ENCODE data around the gene CYREN.
"Not testable (repeated sequence)": the region's sequence is repeated elsewhere in the genome, so short reads cannot be mapped to it uniquely, and the experiment has no call there.

CYREN gene

DNA sequence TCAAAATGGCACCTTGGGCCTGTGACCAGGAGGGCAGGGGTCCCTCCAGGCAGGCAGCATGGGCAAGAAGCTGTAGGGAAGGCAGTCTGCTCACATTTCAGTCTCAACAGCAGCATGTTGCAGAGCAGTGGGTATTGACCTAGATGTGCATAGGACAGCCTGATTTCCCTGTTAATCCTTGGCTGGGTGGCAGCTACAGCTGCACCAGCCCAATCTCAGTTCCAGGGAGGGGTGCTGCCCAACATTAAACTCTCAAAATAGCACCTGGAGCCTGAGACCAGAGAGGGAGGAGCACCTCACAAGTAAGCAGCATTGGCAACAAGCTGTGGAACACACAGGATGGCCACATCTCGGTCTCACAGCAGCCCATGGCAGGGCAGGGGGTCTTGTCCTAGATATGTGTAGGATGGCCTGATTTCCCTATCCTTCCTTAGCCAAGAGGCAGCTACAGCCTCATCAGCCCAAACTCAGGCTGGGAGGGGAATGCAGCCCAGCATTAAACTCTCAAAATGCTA is 12.3 kb downstream of the CYREN start:
- DNase-seq = no peak

DNA sequence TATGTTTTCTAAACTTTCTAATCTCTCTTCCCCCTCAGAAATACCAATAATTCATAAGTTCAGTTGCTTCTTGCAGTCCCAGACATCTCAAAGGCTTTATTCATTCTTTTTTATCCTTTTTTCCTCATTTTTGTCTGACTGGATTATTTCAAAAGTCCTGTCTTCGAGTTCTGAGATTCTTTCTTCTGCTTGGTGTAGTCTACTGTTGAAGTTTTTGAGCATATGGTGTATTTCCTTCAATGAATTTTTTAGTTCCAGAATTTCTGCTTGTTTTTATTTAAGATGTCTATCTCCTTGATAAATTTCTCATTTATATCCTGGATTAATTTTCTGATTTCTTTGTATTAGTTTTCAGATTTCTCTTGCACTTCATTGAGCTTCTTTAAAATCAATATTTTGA is 14.2 kb downstream of the CYREN start:
- DNase-seq = no peak

DNA sequence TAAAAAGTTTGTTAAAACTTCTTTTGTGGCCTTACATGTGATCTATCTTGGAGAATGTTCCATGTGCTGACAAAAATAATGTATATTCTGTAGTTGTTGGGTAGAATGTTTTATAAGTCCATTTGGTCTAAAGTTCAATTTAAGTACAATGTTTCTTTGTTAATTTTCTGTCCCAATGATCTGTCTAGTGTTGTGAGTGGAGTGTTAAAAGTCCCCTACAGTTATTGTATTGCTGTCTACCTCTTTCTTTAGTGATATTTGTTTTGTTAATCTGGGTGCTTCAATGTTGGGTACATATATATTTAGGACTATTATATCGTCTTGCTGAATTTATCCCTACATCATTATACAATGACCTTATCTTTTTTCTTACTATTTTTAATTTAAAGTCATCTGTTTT is 15.8 kb downstream of the CYREN start:
- DNase-seq = no peak

DNA sequence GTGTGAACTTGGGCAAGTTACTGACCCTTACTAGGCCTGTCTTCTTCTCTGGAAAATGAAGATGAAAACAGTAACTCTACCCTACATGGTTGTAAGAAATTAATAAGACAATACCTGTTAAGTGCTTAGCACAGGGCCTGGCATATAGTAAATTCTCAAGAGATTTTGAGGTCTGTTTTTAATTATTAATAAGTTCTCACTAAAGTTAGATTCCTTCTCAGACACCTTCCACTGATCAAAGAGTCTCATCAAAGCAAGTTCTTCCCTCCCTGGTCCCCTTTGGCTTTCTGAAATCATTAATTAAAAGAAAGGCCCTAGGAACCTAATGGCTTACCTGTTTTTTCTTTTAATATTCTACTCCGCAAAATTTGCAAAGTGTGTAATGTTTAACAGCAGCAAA is 18.1 kb downstream of the CYREN start:
- no peak for DNase-seq

DNA sequence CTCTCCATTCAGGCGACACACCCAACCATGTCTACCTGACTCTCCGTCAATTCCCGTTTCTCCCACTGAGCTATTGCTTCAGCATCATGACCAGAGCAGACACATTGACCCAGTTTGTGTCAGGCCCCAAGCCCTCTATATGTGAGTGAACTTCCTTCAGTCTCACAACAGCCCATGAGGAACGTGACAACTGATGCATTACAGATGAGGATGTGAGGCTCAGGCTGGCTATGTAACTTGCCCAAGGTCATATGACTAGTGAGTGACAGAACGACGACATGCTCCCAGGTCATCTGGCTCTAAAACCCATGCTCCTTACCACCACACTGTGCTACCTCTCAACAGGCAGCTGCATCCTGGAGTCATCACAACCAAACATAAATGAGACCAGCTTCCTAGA is 19.0 kb downstream of the CYREN start:
- DNase-seq = no peak

DNA sequence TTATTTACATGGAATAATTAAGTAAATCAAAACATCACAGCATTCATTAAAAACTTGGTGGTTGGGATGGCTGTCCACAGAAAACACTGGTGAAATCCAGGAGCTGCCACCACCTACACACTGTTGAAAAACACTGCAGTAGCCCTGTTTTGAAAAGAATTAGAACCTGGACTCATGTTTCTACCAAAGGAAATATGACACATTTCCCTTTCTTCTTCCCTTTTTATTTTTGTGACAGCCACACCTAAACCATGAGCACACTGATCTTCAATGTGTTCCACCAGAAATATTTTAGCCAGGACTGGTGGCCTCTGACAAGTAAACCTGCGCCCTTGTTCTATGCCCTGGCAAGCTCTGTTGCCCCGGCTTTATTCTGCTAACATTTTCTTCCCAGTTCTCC is 19.4 kb downstream of the CYREN start:
- no peak for DNase-seq

DNA sequence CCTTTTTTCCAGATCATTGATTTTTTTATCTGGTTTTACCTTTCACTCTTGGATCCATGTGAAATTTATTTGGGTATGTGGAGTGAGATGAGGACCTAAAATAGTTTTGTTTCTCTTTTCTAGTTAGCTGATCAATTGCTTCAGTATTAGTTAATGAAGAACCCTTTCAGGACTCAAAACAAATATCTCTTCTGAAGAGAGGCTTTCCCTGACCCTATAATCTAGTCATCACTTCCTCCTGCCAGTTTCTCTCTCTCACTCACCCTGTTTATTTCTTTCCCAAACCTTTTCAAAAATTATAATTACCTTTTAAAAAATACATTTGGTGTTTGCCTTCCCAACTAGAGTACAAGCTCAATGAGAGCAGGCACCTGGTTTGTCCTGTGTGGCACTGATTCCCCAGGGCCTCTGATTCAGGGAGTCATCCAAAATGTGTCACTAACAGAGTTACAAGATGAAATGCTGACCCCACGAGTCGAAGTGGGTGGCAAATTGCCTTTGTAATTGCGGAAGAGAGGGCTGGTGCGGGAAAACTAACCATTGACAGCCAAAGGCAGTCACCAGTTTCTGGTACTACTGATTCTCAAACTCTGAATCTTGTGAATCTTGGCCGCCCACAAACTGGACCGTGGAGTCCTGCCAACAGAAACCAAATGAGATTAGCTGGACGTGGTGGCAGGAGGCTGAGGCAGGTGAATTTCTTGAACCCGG is 20.3 kb downstream of the CYREN start:
- no peak for DNase-seq

DNA sequence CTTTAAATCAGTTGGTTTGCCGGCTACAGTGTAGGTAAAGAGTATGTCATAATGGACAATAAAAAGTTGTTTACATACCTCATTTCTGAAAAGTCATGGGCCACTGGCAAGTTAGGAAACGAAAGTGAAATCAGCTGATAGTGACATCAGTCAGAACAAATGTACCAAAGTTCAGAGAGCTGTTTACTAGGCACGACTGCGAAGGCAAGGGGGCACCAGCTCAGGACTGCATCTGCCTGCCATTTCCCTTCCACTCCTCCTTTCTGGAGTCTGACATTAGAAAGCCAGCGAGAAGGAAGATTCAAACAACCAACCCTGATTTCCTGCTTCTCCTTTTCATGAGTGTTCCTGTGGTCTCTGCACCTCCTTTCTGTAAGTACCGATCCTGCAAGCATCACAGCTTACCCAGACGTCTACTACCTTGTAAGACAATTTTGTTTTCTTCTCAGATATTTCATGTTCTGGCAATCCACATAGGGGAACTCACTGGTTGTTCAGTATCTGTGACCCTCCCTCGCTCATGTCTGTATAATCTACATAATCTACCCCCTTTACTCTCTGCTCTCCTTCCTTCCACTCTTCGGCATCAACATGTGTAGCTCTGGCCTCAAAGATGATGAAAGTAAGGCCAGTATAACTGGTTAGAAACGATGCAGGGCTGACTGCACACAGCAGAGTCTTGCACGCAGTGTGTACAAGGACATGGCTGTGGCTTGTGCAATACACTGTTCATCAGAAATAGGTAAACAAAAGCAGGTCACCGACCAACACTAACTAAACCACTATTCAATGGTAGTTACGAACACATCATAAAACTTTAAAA is 22.4 kb downstream of the CYREN start, which contains the start of gene TMEM140:
TMEM140 (plus strand) TSS at position 174 of the 823 bp plus-strand sequence. CDS start 16,370 bp downstream, outside the sequence.
- peak; percentile 18 for DNase-seq

DNA sequence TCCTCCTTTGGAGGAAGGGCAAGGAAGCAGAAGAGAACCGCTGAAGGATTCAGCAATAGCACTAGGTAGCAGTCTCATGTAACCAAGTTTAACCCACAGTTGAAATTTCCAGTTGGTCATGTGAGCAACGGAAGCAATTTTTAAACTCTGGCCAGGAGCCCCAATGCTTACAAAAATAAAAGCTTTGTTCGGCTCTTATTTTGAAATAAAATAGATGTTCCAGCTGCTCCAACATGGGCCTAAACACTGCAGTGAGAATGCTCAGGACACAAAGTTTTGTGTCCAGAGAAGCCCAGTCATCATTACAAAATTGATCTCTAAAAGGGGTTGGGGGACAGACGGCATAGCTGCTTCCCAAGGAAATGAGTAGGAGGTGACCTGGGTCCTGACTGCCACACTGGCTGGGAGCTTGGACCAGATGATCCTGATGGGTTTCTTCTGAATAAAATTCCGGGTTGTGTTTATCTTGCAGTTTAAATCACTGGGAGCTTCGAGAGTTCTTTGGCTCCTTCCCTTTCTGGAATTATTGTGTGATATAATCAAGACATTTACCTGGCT is 23.1 kb downstream of the CYREN start:
- no peak for DNase-seq

DNA sequence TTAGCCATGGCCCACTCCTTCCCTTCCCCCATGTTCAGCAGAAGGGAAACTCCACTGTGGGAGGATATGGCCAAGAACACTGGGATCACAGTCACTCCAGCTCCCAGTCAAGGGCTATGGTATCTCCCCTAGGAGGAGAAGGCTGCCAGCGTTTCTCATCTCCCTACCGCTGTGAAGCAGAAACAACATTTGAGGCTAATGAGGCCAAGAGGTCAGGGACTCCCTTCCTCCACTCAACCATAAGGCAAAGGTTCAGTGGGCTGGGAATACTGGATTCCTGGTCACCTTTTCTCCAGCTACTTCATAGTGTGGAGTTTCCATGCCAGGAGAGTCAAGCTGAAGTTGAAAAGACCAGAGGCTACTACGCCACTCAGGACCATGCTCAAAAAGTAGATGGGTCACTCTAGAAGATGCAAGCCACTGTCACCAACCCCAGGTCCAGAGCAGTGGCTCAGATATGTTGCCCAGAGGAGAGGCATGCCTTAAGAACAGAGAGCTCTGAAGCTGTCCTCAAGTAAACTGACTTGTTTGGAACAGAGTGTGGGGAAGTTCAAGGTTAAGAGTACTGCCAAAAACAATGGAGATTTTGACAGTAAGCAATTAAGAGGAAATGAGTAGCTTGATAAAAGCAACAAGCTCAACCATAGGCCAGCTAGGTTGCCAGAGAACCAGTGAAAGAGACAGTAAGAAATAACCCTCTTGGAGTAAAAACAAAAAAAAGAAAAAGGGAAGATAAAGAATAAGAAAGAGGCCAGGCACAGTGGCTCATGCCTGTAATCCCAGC is 26.4 kb downstream of the CYREN start:
- DNase-seq = no peak

DNA sequence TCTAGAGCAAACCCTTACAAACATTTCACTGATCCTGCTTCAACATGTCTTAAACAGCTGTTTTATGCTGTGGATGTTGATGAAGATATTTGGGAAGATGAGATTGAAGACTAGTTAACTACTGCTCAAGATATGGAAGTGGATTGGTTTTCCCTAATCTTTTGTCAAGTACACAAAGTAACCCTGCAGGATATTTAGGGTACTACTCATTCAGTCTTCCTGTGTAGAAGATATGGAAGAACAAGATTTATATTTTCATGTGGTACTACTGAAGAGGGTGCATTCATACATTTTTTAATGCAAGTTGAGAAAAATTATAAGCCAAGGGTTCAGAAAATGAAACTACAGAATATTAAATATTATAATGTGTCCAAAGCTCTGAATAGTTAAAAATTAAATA is 40.9 kb downstream of the CYREN start:
- no peak for DNase-seq

DNA sequence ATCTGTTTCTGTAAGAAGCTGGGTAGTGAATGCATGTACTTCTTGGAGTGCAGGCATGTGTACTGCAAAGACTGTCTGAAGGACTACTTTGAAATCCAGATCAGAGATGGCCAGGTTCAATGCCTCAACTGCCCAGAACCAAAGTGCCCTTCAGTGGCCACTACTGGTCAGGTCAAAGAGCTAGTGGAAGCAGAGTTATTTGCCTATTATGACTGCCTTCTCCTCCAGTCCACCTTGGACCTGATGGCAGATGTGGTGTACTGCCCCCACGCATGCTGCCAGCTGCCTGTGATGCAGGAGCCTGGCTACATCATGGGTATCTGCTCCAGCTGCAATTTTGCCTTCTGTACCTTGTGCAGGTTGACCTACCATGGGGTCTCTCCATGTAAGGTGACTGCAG is 41.6 kb downstream of the CYREN start:
- no peak for DNase-seq

DNA sequence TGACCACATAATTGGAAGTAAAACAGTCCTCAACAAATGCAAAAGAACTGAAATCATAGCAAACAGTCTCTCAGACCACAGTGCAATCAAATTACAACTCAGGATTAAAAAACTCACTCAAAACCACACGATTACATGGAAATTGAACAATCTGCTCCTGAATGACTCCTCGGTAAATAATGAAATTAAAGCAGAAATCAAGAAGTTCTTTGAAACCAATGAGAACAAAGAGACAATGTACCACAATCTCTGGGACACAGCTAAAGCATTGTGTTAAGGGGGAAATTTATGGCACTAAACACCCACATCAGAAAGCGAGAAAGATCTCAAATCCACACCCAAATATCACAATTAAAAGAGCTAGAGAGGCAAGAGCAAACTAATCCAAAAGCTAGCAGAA is 45.9 kb downstream of the CYREN start:
- DNase-seq = not testable (repeated sequence)

DNA sequence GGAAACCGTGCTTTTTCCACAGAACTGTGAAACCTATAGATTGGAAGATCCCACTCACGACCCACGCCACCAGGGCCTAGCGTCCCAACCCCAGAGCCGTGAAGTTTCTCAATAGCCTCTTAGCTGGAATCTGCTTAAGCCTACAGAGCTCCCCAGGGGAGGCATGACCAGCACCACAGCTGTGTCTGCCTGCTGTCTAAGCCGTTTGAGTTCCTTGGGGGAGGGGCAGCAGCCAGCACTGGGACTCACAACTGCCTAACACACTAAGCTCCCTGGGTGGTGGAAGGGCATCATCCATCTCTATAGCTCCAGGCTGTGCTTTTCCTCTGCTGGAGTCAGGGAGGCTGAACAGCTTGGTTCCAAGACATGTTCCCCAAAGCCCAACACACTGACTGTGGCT is 48.6 kb downstream of the CYREN start:
- DNase-seq = no peak

DNA sequence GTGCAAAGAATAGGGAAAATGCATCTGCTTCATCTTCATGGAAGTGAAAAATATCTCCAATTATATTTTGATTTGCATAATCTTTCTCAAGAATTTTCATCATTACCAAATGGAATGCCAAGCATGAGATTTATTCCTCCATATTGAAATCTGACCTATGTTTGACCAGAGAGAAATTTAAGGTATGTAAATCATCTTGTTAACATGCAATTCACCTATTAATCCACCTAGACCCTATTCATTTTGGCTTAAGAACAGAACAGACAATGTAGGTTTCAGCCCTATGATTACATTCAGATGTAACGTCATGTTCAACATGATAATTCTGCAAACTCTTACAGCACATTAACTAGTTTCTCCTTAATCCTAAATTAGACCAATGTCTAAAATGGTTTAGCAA is 53.4 kb downstream of the CYREN start:
- no peak for DNase-seq

Data from right hindlimb (tissue), 1 donor.